Gastrocnemius medialis (tissue), 4 donors: ENCODE measurements around the gene ERI2.

Source experiments
- CTCF ChIP-seq, 5 experiments: fragments of 450-650 bp in 3 of 5; fragments of 200-600 bp in 2 of 5; sonication (generic) in 2 of 5; IDR thresholded peaks in 4 of 5; conservative IDR thresholded peaks in 1 of 5; 1 replicate in 4 of 5; 2 replicates in 1 of 5; pipeline ENCODE4 v1.5.1; 2016 to 2019; ENCODE audit warnings: antibody characterized with exemption in 5 of 5, mild to moderate bottlenecking in 3 of 5, moderate library complexity in 3 of 5
- POLR2A ChIP-seq, 2 donors: fragments of 450-650 bp; IDR thresholded peaks; one replicate each; pipeline ENCODE4 v1.6.1; 2017; ENCODE audit warnings: antibody characterized with exemption in 2 of 2, mild to moderate bottlenecking in 2 of 2, moderate library complexity in 2 of 2

- TF ChIP-seq CTCF (IDR thresholded peaks at IDR 0.05 in 4 of 5, conservative IDR thresholded peaks at IDR 0.05 in 1 of 5) = peak in 3 of 5 experiments; percentile 12 to 51 (median 41)
- peak; percentile 44 to 45 for TF ChIP-seq POLR2A (IDR thresholded peaks at IDR 0.05)
Observed at GRCh38 chr16:20806168-20807050, at the start of gene ERI2, which contains the start of gene REXO5.
